K562 (cell line): Measurements from ENCODE around the gene FGF21. TPM values are rescaled to one million over a fixed set of nuclear protein-coding genes. Genes with fewer than 3 reads are reported as not detected.

Source experiments
- ESRRB ChIP-seq: fragments of 250-450 bp; sonication (Bioruptor Pico); IDR thresholded peaks from 2 replicates; pipeline ENCODE4 v1.5.0; 2020; ENCODE audit warnings: mild to moderate bottlenecking, moderate library complexity, borderline replicate concordance
- FOSL1 ChIP-seq: fragments of 200-800 bp; sonication (Bioruptor generic); conservative IDR thresholded peaks from 2 replicates; pipeline ENCODE4 v1.6.1; 2016; ENCODE audit warnings: missing genetic modification characterization, missing compliant biosample characterization
- NUFIP1 ChIP-seq: fragments of 450-650 bp; IDR thresholded peaks from 2 replicates; pipeline ENCODE4 v1.6.1; 2018; ENCODE audit not compliant: partially characterized antibody
- PRMT5 ChIP-seq: sonication (generic); formaldehyde crosslinking; IDR thresholded peaks from 2 replicates; pipeline ENCODE4 v1.5.0; 2020; ENCODE audit warnings: missing genetic modification reagents
- ZFPM2 ChIP-seq: fragments of 250-450 bp; sonication (Bioruptor Pico); IDR thresholded peaks from 2 replicates; pipeline ENCODE4 v1.5.1; 2022; ENCODE audit warnings: mild to moderate bottlenecking
- ZNF316 ChIP-seq: fragments of 450-650 bp; IDR thresholded peaks from 2 replicates; pipeline ENCODE4 v1.6.1; 2016
- ZNF766 ChIP-seq: fragments of 200-800 bp; sonication (Bioruptor generic); conservative IDR thresholded peaks from 2 replicates; pipeline ENCODE4 v1.6.1; 2016; ENCODE audit warnings: missing genetic modification characterization, missing compliant biosample characterization
- polyA plus RNA-seq, 8 experiments: library from polyadenylated mRNA; depleted of rRNA in 4 of 8; stranded (reverse) in 5 of 8; unstranded in 3 of 8; fragments of >200 nt; fragmentation: Nextera tagmentation in 2 of 8; fragmentation: Illumina TruSeq in 1 of 8; extraction: Ambion mirVana in 2 of 8; extraction: Trizol in 1 of 8; gene quantifications; 2 replicates each; pipeline versions ENCODE4 v1.2.1 to v1.2.3, GENCODE V29; 2011 to 2014; ENCODE audit warnings: inconsistent platforms in 1 of 8, missing spikeins in 1 of 8
- total RNA-seq, 7 experiments: library from RNA; depleted of rRNA in 6 of 7; stranded (reverse); fragments of >200 nt in 6 of 7; fragmentation: Illumina TruSeq in 2 of 7; extraction: Trizol in 2 of 7; gene quantifications; 2 replicates each; pipeline versions ENCODE4 v1.2.1 to v1.2.3, GENCODE V29; 2011 to 2021; ENCODE audit warnings: low replicate concordance in 1 of 7
- TF ChIP-seq, protein P1 (sequence below), 2 experiments: fragments of 450-650 bp in 1 of 2; IDR thresholded peaks; 2 replicates each; pipeline ENCODE4 v1.6.1; 2011 to 2017; ENCODE audit warnings: low read depth in 2 of 2, antibody characterized with exemption in 1 of 2, borderline replicate concordance in 1 of 2, low read length in 1 of 2, mild to moderate bottlenecking in 1 of 2, mixed read lengths in 1 of 2; ENCODE audit not compliant: control insufficient read depth in 1 of 2
- TF ChIP-seq, protein P2 (sequence below): IDR thresholded peaks from 3 replicates; pipeline ENCODE4 v1.6.1; 2011; ENCODE audit warnings: borderline replicate concordance, mild to moderate bottlenecking, moderate library complexity; ENCODE audit not compliant: insufficient read length; ENCODE audit errors: extremely low read depth
- TF ChIP-seq, protein P3 (sequence below): fragments of 450-650 bp; IDR thresholded peaks from 2 replicates; pipeline ENCODE4 v1.6.1; 2017; ENCODE audit warnings: mild to moderate bottlenecking, moderate library complexity

FGF21 gene
- total and polyA plus RNA-seq, 9 of the 15 experiments (the other 6 are each of a cell fraction or from before 2014, with no cell fraction given): 0.04 to 0.77 (median 0.09) TPM; not detected in 6

GRCh38 chr19:48806818-48807589 lies 51.7 kb downstream of the FGF21 start (continued):
- TF ChIP-seq, protein P1, sequence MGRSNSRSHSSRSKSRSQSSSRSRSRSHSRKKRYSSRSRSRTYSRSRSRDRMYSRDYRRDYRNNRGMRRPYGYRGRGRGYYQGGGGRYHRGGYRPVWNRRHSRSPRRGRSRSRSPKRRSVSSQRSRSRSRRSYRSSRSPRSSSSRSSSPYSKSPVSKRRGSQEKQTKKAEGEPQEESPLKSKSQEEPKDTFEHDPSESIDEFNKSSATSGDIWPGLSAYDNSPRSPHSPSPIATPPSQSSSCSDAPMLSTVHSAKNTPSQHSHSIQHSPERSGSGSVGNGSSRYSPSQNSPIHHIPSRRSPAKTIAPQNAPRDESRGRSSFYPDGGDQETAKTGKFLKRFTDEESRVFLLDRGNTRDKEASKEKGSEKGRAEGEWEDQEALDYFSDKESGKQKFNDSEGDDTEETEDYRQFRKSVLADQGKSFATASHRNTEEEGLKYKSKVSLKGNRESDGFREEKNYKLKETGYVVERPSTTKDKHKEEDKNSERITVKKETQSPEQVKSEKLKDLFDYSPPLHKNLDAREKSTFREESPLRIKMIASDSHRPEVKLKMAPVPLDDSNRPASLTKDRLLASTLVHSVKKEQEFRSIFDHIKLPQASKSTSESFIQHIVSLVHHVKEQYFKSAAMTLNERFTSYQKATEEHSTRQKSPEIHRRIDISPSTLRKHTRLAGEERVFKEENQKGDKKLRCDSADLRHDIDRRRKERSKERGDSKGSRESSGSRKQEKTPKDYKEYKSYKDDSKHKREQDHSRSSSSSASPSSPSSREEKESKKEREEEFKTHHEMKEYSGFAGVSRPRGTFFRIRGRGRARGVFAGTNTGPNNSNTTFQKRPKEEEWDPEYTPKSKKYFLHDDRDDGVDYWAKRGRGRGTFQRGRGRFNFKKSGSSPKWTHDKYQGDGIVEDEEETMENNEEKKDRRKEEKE (IDR thresholded peaks at IDR 0.05; ENCODE audit: borderline replicate concordance in 1 of 2, control insufficient read depth in 1 of 2, low read depth in 2 of 2, low read length in 1 of 2): no peak
- no peak for TF ChIP-seq NUFIP1
- TF ChIP-seq ZFPM2 (CRISPR knock-in tag): no peak
- TF ChIP-seq, protein P2, sequence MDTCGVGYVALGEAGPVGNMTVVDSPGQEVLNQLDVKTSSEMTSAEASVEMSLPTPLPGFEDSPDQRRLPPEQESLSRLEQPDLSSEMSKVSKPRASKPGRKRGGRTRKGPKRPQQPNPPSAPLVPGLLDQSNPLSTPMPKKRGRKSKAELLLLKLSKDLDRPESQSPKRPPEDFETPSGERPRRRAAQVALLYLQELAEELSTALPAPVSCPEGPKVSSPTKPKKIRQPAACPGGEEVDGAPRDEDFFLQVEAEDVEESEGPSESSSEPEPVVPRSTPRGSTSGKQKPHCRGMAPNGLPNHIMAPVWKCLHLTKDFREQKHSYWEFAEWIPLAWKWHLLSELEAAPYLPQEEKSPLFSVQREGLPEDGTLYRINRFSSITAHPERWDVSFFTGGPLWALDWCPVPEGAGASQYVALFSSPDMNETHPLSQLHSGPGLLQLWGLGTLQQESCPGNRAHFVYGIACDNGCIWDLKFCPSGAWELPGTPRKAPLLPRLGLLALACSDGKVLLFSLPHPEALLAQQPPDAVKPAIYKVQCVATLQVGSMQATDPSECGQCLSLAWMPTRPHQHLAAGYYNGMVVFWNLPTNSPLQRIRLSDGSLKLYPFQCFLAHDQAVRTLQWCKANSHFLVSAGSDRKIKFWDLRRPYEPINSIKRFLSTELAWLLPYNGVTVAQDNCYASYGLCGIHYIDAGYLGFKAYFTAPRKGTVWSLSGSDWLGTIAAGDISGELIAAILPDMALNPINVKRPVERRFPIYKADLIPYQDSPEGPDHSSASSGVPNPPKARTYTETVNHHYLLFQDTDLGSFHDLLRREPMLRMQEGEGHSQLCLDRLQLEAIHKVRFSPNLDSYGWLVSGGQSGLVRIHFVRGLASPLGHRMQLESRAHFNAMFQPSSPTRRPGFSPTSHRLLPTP: no peak
- TF ChIP-seq, protein P3, sequence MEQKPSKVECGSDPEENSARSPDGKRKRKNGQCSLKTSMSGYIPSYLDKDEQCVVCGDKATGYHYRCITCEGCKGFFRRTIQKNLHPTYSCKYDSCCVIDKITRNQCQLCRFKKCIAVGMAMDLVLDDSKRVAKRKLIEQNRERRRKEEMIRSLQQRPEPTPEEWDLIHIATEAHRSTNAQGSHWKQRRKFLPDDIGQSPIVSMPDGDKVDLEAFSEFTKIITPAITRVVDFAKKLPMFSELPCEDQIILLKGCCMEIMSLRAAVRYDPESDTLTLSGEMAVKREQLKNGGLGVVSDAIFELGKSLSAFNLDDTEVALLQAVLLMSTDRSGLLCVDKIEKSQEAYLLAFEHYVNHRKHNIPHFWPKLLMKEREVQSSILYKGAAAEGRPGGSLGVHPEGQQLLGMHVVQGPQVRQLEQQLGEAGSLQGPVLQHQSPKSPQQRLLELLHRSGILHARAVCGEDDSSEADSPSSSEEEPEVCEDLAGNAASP: no peak
- TF ChIP-seq ESRRB (CRISPR knock-in tag): no peak
- TF ChIP-seq ZNF316: peak; percentile 99
- TF ChIP-seq ZNF766 (CRISPR knock-in tag): no peak
- TF ChIP-seq PRMT5 (CRISPR knock-in tag): no peak
- no peak for TF ChIP-seq FOSL1 (tag)
